ENCODE results near the gene BTBD9. TPM values are rescaled to one million over a fixed set of nuclear protein-coding genes. Genes with fewer than 3 reads are reported as not detected.

BTBD9 gene
- total and polyA plus RNA-seq, 11 donors = 6.3 to 23.3 (median 19.4) TPM

GRCh38 chr6:38687043-38687353, 47.3 kb upstream of the BTBD9 start:
- ATAC-seq (peak; percentile 26 to 73 (median 58)), DNase-seq (peak in 1 of 5 donors; percentile 32)
- no peaks in the 10 kb centered on the region for H3K9me3 ChIP-seq
- peak overlapping the region in 1 of 12 donors; percentile 32 for H3K27ac ChIP-seq
- peaks cover 0 to 34% (median 21%) of the 10 kb centered on the region in 9 donors for H3K36me3 ChIP-seq
- TF ChIP-seq, protein P1, sequence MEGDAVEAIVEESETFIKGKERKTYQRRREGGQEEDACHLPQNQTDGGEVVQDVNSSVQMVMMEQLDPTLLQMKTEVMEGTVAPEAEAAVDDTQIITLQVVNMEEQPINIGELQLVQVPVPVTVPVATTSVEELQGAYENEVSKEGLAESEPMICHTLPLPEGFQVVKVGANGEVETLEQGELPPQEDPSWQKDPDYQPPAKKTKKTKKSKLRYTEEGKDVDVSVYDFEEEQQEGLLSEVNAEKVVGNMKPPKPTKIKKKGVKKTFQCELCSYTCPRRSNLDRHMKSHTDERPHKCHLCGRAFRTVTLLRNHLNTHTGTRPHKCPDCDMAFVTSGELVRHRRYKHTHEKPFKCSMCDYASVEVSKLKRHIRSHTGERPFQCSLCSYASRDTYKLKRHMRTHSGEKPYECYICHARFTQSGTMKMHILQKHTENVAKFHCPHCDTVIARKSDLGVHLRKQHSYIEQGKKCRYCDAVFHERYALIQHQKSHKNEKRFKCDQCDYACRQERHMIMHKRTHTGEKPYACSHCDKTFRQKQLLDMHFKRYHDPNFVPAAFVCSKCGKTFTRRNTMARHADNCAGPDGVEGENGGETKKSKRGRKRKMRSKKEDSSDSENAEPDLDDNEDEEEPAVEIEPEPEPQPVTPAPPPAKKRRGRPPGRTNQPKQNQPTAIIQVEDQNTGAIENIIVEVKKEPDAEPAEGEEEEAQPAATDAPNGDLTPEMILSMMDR (IDR thresholded peaks at IDR 0.05) = no peak
- TF ChIP-seq POLR2A (IDR thresholded peaks at IDR 0.05) = no peak
- no peaks in the 10 kb centered on the region for H3K27me3 ChIP-seq
- intact Hi-C loops (cut with DNase I) = no loop called here
- H3K4me1 ChIP-seq = peaks cover 0 to 41% (median 13%) of the 10 kb centered on the region in 12 donors
- H3K4me3 ChIP-seq = no peak overlapping the region
- 66 to 78% (median 75%) methylated on average over 2 of the region's 2 CpGs for WGBS, 4 donors

- WGBS, 4 donors = 72 to 83% (median 76%) methylated on average over 4 of the region's 4 CpGs
- DNase-seq (no peak), ATAC-seq (no peak)
- no peak overlapping the region for H3K27ac ChIP-seq
- no peaks in the 10 kb centered on the region for H3K27me3 ChIP-seq
- H3K4me1 ChIP-seq = peaks cover 0 to 41% (median 13%) of the 10 kb centered on the region in 12 donors
- no peaks in the 10 kb centered on the region for H3K9me3 ChIP-seq
- H3K4me3 ChIP-seq = no peak overlapping the region
- peaks cover 0 to 40% (median 26%) of the 10 kb centered on the region in 9 donors for H3K36me3 ChIP-seq
- TF ChIP-seq POLR2A (IDR thresholded peaks at IDR 0.05) = no peak
- TF ChIP-seq, protein P1 (IDR thresholded peaks at IDR 0.05) = no peak
- intact Hi-C loops (cut with DNase I) = no loop called here
Measured at GRCh38 chr6:38686270-38687042, 46.7 kb upstream of the BTBD9 start.

GRCh38 chr6:38684904-38685303, 45.2 kb upstream of the BTBD9 start:
- 81 to 86% (median 83%) methylated on average over 3 of the region's 3 CpGs for WGBS, 4 donors

GRCh38 chr6:38684237-38684636, 44.5 kb upstream of the BTBD9 start:
- no peak for ATAC-seq
- peaks cover 0 to 59% (median 38%) of the 10 kb centered on the region in 9 donors for H3K36me3 ChIP-seq
- H3K9me3 ChIP-seq = no peaks in the 10 kb centered on the region
- H3K27me3 ChIP-seq = no peaks in the 10 kb centered on the region
- no peak for DNase-seq
- no peak overlapping the region for H3K27ac ChIP-seq
- no peak overlapping the region for H3K4me3 ChIP-seq
- WGBS, 4 donors = 90 to 95% (median 93%) methylated on average over 1 of the region's 1 CpG
- no peak for TF ChIP-seq POLR2A (IDR thresholded peaks at IDR 0.05)
- TF ChIP-seq, protein P1 (IDR thresholded peaks at IDR 0.05) = no peak
- H3K4me1 ChIP-seq = peaks cover 0 to 37% (median 12%) of the 10 kb centered on the region in 12 donors
- intact Hi-C loops (cut with DNase I) = no loop called here

More at GRCh38 chr6:38684904-38685303, 45.2 kb upstream of the BTBD9 start:
- Histone ChIP-seq H3K4me1 (peaks cover 0 to 41% (median 12%) of the 10 kb centered on the region in 12 donors), H3K27ac (no peak overlapping the region), H3K9me3 (no peaks in the 10 kb centered on the region), H3K4me3 (no peak overlapping the region), H3K27me3 (no peaks in the 10 kb centered on the region), H3K36me3 (peaks cover 0 to 53% (median 38%) of the 10 kb centered on the region in 9 donors)
- no peak for TF ChIP-seq POLR2A (IDR thresholded peaks at IDR 0.05)
- TF ChIP-seq, protein P1 (IDR thresholded peaks at IDR 0.05) = no peak
- ATAC-seq (no peak), DNase-seq (no peak)
- intact Hi-C loops (cut with DNase I) = no loop called here
